GM12801 (cell line): Measurements from ENCODE around the gene GLOD4.

Source experiments
- TF ChIP-seq, protein P1 (sequence below): IDR thresholded peaks from one replicate; pipeline ENCODE4 v1.5.1; 2011; ENCODE audit warnings: control low read depth; ENCODE audit not compliant: insufficient read length; ENCODE audit errors: extremely low read depth

The GLOD4 gene

DNA sequence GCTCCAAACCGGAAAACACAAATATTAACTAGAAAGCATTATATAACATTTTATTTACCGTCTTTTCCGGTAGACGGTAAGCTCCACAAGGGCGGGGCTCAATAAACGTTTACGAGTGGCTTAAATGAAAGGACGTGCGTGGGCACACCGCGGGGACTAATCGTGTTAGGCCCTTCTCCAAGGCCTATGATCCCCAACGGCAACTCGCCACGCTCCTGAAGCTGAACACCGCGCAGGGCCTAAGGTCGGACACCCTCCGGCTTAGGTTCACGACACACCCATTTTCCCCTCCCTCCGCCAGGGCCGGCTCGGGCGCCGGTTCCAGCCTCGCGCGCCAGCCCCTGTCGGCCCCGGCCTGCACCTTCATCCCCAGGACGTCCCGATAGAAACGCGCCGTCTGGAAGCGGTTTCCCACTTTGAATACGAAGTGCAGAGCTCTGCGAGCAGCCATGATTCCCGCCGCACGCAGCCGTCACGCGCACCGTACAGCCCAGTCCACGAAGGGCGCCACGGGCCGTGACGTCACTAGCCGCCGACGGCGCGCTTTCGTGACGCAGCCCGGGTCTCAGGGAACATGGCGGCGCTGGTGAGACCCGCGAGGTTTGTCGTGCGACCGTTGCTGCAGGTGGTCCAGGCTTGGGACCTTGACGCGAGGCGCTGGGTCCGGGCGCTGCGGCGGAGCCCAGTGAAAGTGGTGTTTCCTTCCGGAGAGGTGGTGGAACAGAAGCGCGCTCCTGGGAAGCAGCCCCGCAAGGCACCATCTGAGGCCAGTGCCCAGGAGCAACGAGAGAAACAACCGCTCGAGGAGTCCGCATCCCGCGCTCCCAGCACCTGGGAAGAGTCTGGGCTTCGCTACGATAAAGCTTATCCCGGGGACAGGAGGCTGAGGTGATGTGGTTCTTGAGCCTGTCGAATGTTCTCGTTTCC is at the start of gene GLOD4, which contains the start of gene MRM3:
TSS of gene GLOD4 (minus strand) at position 476 of the 927 bp plus-strand sequence. CDS start at position 451, 25 bp downstream.
TSS of gene MRM3 (plus strand) at position 549 of the 927 bp plus-strand sequence. CDS start at position 575, 26 bp downstream.
- TF ChIP-seq, protein P1, sequence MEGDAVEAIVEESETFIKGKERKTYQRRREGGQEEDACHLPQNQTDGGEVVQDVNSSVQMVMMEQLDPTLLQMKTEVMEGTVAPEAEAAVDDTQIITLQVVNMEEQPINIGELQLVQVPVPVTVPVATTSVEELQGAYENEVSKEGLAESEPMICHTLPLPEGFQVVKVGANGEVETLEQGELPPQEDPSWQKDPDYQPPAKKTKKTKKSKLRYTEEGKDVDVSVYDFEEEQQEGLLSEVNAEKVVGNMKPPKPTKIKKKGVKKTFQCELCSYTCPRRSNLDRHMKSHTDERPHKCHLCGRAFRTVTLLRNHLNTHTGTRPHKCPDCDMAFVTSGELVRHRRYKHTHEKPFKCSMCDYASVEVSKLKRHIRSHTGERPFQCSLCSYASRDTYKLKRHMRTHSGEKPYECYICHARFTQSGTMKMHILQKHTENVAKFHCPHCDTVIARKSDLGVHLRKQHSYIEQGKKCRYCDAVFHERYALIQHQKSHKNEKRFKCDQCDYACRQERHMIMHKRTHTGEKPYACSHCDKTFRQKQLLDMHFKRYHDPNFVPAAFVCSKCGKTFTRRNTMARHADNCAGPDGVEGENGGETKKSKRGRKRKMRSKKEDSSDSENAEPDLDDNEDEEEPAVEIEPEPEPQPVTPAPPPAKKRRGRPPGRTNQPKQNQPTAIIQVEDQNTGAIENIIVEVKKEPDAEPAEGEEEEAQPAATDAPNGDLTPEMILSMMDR, result no peak

- TF ChIP-seq, protein P1, result no peak
These were observed 48.9 kb upstream of the GLOD4 start for GRCh38 chr17:830950-831349.

GRCh38 chr17:830381-830780 is 48.3 kb upstream of the GLOD4 start:
- TF ChIP-seq, protein P1, result no peak

DNA sequence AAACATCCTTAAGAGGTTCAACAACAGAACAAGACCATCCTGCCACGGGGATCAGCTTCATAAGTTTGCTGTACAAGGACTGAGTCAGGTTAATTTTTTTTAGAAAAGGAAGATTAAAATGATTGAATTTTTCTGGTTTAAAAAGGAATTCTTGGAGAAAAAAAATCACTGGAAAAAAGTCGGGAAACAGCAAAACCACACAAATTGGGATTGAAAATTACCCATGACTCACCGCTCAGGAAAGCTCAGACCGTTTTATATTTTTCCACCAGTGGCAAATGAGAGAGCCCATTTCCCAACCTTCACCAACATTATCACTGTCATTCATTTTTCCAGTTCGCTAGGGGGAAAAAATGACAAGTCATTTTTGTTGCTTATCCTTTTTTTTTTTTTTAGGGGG is 46.7 kb upstream of the GLOD4 start:
- TF ChIP-seq, protein P1, result no peak

DNA sequence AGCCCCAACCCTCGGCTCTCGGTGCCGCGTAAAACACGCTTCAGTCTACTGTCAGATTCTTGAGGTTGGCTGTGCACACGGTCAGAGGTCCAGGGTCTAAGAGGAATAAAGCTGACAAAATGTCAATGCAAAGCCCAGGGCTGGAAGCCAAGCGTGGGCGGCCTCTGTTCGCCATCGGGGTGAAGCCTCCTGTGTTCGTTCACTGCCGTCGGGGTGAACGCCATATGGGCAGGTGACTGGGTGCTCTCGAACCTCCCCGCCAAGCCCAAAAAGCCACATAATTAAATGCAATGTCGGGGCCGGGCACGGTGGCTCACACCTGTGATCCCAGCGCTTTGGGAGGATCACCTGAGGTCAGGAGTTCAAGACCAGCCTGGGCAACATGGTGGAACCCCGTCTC is 44.7 kb upstream of the GLOD4 start:
- TF ChIP-seq, protein P1, result no peak

DNA sequence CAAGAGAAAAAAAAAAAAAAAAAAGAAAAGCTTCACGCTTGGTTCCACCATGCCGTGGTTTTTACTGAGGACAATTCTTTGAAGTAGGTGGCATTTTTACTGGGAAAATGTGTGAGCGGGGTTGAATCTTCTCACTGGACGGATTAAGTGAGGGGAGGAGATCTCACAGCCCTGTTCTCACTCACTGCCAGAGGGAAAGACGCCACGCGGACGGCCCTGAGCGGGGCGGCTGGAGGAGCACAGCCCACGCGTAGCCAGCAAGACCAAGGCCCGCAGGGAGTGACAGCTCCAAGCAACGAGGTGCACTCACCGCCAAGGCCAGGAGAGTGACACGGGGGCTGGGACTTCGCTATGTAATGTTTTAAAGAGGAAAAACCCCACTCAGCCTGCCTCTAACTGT is 43.1 kb upstream of the GLOD4 start:
- TF ChIP-seq, protein P1, result no peak

DNA sequence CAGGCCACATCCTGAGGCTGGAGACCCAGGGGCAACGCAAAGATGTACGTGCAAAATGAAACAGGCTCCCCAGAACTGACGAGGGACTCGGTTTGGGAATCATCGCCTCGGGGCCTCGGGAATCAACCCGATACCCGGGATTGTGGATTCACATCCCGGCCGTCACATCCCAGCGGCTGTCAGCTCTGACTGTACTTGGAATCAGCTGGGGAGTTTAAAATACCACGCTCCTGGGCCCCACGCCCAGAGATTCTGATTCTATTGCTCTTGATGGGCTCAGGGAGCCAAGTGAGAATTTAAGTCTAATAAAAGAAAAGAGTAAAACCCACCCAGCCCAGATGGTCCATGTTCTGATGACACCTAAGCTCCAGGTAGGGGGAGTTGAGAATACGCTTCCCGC is 42.3 kb upstream of the GLOD4 start:
- TF ChIP-seq, protein P1, result no peak
